ENCODE results near the gene HINT2.

HINT2 gene

DNA sequence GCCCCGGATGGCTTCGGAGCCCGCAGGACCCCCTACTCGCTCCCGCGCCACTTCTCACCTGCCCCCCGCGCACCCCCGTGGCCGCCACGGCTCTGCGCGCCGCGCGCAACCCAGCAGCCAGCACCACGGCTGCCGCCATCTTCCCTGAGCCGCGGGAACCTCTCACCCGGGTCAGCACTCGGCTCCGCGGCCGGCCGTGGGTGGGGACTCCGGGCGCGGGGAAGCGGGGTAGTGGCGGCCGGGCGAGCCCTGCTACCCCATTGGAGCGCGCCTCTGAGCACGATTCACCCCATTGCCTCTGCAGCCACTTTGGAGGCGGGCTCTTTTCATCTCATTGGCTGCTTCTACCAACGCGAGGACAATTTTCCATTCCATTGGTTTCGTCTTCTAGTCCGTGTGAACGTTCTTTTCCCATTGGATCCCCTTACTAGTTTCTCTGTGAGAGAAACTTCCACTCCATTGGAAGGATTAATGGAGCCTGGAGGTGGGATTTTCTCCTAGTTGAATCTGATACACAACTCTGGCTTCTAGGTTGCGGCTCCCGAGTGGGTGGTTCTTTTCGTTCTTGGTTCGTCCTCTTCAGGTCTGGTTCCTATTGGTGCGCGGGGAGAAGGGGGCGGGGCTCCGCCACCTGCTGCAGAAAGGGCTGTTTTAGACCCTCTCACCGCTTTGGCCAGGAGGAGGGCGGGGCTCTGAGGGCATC lies at the start of gene HINT2:
HINT2 (minus strand) TSS at position 202 of the 703 bp plus-strand sequence; CDS start at position 139, 63 bp downstream.
- DNase-seq = peak; percentile 97

DNA sequence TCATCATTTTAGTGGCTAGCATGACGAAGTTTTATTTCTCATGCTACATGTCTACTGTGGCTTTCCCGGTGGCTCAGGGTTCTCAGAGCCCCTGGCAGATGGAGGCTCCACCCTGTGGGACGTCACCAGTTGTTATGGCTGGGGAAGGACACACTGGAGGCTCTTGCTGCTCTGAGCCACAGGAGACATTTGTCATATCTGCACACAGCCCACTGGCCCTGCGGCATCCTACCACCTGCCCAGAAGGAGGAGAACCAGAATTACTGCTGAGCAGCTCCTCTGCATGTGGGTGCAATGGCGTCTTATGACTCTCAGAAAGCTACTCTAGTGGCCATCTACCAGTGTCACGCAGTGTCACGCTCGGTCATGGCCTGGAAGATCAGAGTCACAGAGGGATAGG lies 48.7 kb upstream of the HINT2 start:
- no peak for DNase-seq

DNA sequence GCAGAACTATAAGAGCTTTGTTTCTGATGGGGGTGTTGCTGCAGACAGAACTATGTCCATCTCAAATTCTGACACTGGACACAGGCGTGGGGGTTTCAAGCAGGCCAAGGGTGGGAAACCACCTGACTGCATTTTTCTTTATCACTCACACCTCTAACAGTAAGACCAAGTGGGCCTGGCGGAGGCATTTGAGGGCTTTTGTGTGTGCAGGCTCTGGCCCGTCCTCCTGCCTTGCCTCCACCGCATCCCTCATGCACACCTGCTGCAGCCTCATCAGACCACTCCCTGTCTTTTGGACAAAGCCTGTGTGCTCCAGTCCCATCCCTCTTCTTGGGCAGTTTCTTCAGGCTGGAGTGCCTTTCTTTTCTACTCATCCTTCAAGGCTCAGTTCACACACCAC lies 47.5 kb upstream of the HINT2 start:
- DNase-seq = no peak

DNA sequence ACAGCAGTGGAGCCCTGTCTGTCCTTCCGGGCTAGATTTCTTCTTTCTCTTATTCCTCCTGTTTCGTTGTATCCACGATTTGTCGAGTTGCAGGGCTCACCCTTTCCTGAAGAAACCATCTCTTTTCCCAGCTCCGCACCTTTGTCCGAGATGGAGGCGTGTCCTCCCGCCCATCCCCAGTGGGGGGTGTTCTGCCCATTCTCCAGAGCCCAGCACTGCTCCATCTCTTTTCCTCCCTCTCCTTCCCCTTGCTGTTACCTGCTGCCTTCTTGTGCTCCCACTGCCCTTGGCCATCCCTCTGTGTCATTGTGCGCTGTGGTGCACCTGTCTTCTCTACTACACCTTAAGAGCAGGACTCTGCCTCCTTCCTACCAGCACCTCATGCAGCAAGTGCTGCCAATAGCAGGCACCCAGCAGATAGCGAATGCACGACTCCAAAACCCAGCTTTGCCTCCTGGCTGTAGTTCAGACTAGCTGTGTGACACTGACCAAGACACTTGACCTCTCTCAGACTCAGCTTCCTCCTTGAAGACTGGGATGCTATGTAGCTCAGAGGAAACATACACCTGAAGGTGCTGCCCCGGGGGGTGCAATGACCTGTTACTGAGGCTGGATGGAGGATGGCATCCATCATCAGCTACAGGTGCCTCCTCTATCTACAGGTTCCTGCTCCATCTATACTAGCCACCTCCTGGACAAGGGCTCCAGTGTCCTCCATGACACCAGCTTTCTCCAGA lies 46.5 kb upstream of the HINT2 start:
- no peak for DNase-seq

DNA sequence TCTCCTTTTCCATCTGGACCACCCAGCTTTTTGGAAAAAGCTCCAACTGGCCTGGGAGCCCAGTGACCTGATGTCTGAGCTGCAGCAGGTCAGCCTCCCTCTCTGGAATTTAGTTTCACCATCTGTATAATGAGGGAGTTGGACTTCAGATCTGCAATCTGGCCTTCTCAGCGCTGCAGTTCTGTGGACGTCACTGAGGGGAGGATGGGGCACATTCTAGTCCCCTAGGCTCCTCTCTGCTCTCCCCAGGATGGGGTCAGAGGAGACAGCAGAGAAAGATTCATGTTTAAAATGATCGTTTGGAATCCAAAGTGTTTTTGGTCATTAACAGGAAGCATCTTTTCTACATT lies 45.1 kb upstream of the HINT2 start:
- DNase-seq = no peak

DNA sequence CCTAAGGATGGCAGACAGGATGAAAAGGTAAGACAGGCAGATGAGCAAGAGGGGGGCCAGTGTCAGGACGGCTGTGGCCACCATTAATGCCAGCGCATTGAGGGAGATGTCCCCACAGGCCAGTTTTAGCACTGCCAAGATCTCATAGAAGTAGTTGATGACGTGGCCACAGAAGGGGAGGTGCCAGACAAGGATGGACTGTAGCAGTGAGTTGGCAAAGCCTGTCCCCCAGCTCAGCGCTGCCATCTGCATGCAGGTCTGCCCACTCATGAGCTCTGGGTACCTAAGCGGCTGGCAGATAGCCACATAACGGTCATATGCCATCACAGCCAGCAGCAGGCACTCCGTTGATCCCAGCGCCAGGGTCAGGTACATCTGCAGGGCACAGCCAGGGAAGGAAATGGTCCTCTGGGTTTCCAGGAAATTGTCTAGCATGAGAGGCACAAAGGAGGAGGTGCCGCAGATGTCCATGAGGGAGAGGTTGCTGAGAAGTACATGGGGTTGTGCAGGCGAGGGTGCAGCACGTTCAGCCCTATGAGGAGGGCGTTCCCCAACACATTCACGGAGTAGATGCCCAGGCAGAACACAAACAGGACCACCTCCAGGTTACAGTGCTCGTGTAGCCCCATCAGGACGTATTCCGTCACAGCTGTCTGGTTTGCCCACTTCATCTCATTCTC lies 44.6 kb upstream of the HINT2 start:
- DNase-seq = peak; percentile 50

DNA sequence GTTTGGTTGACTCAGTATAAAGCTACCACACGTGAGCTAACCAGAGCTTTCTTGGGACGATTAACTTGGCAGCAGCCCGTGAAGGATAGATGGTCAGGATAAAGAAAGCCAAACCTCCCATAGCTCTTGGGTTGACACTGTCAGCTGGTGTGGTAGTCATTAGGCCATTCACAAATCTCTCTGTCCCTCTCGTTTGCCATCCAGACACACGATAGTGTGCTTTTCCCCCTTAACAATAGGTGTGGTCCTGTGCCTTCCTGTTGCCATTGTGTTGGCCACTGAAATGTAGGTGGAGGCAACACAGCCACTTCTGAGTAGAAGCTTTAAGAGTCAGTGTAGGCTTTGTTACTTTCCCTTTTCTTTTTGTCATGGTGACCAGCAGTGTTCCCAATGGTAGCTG lies 43.6 kb upstream of the HINT2 start:
- DNase-seq = no peak

DNA sequence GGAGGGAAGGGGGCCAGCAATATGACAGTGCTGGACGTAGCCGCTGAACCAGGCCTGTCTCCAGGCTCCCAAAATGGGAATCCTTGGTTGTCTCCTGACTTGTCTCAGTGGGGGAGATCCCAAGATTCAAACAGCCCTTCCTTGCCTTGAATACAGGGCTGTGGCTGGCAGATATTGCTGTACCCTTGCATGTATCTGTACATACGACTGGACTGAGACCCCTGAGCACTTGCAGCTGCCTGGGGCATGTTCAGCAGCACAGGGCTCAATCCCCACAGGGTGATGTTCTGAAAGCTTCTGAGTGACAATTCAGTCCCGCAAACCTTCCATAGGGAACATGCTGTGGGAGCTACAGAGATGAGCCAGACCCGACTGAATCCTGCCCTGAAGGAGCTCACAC lies 42.0 kb upstream of the HINT2 start:
- no peak for DNase-seq

DNA sequence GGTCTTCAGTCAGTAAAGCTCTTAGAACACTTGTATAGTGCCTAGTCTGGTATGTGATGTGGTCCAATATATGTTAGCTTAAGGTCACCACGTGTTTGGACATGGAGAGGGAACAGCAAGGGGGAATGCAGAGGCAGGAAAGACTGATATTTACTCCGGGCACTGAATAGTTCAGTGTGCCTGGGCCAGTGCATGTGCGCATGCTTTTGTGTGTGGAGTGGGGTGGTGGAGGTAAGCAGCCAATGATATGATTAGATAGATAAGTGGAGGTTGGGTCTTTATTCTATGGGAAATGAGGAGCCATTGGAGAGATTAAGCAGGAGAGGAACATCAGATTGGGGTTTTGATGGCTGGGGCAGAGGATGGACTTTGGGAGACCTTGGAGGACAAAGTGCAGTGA lies 41.4 kb upstream of the HINT2 start:
- DNase-seq = no peak

DNA sequence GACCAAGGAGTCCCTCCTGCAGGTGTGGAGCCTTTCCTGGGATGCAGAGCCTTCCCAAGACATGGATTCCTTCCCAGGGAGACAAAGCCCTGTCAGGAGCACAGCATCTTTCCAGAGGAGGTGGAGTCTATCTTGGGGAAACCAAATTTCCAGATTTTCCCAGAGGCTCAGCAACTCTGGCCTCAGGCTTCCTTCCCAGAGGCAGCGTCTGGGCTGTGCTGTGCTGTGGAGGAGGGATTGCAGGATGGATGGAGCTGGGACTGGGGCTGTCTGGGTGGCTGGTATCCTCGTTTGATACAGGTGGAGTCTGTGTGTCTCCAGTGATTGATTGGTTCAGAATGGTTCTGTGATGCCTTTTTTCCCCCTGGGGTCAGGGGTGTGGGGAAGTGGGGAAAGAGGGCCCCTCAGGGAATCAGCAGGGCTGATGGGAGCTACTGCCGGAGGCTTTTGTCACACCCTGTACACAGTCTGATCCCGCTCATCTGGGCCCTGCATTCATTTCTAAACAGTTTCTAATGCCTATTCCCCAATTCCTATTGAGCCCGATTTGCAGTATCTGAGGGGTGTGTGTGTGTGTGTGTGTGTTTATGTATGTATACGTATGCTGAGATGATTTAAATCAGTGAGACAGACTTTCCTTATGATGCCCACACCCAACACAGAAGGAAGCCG lies 39.4 kb upstream of the HINT2 start:
- DNase-seq = no peak

DNA sequence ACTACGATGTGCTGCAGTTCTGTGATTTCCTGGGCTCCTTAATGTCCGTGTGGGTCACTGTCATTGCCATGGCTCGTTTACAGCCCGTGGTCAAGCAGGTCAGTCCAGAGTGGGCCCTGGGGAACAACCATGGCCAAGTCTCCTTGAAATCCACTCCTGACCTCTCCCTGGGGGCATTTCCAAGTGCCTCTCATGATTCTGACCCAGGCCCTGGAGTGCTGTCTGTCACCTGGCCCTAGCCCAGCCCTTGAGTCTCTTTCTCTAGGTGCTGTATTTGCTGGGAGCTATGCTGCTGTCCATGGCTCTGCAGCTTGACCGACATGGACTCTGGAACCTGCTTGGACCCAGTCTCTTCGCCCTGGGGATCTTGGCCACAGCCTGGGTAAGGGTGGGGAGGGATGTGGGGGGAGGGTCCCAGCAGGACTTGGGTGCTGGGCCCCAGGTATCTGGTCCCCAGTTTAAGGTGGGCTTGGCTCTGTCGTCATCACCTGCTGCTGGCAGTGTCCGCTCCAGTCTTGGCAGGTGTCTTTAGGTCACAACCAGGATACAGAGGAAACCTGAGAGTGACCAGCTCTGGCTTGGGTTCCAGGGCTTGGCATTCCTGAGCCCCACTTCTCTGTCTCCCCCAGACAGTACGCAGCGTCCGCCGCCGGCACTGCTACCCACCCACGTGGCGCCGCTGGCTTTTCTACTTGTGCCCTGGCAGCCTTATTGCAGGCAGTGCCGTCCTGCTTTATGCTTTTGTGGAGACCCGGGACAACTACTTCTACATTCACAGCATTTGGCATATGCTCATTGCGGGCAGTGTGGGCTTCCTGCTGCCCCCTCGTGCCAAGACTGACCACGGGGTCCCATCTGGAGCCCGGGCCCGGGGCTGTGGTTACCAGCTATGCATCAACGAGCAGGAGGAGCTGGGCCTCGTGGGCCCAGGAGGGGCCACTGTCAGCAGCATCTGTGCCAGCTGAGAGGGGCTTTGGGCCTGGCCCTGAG lies 38.3 kb upstream of the HINT2 start:
- DNase-seq = no peak

DNA sequence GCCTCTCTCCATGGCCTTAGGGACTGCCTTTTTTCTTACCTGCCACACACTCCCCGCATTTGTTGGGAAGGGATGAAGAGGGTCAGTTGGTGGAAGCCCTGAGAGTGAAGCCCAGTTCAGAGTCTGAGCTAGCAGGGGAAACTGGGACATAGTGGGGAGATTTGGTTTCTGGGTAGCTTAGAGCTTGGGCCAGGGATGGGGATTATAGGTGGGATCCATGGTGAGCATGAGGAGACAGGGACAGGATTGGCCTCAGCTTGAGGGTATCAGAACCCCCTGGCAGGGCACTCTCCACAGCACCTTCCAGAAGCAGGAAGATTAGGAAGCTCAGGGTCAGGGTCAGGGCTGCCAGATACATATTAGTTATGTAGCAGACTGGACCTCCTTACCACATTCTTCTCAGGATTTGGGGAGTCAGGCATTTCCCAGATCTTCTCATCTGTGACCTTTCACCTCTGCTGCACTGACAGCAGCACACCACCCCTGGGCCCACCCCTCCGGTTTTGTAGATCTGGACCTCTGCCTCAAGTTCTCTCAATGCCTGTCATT lies 37.5 kb upstream of the HINT2 start:
- no peak for DNase-seq

DNA sequence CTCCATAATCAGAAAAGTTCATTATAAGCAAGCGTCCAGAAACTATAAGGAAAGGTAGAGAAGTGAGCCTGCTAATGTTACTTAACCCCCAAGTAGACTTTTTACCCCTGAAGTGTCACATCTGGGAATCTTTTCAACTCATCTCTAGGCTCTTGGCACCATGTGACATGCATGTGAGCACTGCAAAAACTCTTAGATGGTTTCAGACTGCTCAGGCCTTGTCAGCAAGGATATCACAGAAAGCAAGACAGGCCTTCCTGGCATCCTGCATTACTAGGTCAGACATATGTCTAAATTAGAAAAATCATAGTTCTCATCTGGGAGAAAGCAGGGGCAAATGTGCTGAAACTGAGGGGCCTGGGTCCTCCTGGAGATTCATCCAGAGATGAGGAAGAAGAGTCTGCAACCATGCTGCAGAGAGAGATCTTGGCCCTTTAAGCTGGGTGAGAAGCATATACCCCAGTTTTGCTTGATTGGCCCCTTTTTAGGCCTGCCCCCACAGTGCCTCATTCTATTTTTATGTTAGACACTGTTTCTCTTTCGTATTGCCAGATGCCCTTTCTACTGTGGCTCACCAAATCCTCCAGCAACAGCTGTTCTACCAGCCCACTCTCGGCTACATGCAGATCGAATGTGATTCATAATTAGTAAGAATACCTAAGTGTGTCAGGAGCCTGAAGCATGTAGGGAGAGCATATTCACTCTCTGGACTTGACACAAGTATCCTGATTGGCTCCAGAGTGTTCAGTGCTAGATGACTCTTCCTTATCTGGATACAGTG lies 33.1 kb upstream of the HINT2 start:
- DNase-seq = no peak

DNA sequence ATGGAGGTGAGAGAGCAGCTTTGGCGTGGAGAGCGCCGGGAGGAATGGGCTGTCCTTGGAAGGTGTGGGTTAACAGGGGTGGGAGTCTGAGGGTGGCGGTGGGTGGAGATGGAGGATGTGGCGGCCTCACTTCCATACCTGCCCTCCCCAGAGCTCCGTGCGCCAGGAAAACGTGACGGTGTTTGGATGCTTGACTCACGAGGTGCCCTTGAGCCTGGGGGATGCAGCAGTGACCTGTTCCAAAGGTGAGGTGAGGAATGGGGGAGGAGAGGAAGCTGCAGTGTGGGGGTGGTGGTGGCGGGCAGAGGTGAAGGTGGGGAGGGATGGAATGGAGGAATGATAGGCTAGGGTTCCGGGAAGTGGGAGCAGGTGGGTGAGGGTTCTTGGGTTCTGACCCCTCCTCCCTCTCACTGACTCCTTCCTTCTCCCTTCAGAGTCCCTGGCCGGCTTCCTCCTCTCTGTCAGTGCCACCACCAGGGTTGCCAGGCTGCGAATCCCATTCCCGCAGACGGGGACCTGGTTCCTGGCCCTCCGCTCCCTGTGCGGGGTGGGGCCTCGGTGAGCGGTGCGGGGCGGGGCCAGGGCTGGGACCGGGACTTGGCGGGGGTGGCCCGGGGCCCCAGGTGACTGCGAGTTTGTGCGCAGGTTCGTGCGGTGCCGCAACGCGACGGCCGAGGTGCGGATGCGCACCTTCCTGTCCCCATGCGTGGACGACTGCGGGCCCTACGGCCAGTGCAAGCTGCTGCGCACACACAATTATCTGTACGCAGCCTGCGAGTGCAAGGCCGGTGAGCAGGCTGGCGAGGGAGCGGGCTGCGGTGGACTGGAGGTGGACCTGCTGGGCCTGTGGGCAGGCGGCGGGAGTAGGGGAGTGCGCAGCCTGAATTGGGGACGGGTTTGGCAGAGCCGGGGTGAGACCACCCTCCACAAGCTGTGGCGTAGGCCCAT lies 31.3 kb upstream of the HINT2 start:
- DNase-seq = no peak

DNA sequence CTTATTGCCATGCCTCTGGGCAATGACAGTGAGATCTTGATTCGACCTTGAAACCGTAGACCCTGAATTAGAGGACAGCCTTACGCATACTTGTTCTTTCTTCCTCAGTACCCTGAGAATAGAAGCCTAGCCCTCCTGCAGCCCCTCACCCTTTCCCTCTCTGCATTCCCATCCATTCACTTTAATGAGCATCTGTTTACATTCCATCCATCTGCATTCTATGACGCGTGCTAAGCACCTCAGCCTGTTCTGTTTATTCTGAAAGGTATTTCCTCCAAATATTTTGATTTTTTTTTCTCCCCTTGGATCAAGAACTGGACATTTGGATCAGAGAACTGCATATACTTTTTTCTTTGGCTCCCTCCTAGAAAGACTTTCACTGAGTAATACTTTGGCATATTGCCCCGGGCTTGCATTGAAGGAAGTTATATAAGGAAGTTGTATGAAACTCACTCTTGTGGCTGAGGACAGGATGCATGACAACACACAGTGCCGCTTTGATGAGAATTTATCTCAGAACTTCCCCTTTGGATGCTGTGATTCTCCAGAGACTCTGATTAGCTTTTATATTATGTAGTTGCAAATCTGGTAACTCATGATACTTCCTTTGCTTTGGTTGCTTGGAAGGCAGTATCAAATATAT lies 29.9 kb upstream of the HINT2 start:
- peak; percentile 56 for DNase-seq

DNA sequence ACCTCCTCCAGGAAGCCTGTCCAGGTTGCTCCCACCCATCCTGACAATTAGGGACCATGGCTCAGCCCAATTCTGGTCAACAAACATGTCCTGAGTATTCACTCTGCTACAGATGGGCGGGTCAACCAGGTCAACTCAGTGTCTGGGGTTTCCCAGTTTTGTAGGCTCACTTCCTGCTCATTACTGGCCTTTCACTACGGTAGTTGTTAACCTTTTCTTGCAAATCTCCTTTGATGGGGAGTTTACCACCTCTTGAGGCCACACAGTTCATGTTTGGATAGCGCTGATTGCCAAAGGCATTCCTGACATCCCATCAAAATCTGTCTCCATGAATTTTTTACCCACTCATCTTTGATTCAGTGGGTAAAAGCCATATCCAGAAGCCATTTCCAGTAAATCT lies 28.0 kb upstream of the HINT2 start:
- DNase-seq = peak; percentile 22

DNA sequence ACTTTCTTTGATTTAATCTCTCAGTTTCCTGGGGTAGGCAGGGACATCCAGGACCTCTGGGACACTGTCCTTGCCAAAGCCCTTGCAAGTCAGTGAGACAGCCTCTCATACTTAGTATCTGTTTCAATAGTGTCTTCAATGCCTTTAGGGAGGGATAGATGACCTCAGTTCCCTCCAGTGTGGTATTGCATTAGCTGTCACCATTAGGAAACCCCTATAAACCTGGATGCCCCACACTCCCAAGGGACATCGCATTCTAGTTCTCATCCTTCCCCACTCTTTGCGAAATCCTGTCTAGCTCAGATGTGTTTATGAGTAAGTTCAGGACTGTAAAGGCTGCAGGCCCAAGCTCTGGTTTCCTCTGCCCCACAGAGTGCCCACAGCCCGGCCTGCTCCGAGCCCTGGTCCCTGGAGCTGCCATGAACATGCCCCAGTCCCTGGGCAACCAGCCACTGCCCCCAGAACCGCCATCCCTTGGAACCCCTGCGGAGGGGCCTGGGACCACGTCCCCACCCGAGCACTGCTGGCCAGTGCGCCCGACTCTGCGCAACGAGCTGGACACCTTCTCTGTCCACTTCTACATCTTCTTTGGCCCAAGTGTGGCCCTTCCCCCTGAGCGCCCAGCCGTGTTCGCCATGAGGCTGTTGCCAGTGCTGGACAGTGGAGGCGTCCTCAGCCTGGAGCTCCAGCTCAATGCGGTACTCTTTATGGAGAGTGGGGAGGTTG lies 27.3 kb upstream of the HINT2 start:
- DNase-seq = no peak

DNA sequence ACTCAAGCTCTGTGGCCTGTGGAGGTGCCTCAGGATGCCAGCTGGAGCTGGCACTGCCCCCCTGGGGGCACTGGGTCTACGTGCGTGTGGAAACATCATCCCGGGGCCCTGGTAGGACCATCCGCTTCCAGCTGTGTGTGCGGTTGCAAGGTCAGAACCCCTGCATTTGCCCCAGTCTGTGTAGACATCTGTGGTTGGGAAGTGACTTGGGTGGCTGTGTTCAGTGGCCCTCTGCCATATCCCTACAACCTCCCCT lies 26.7 kb upstream of the HINT2 start:
- no peak for DNase-seq
